CD8-positive, alpha-beta memory T cell (primary cell): ENCODE results near the gene VAV2. TPM values are rescaled to one million over a fixed set of nuclear protein-coding genes. Genes with fewer than 3 reads are reported as not detected.

Experiments
- CTCF ChIA-PET: fragments of 350-600 bp; sonication (Branson Sonifier 250); formaldehyde crosslinking; loops from one replicate; lab custom pipeline; 2021; ENCODE audit warnings: antibody characterized with exemption; lab: Charles Lee
- POLR2A ChIA-PET: fragments of 350-600 bp; sonication (Branson Sonifier 250); formaldehyde crosslinking; loops from one replicate; lab custom pipeline; 2021; ENCODE audit warnings: antibody characterized with exemption; lab: Charles Lee
- DNase-seq, 5 donors: peaks; one replicate each; pipeline versions ENCODE4 v3.0.0 to v3.0.0-alpha.2; 2020 to 2022; ENCODE audit warnings: mixed read lengths in 1 of 5
- H3K27ac ChIP-seq: one replicate; pipeline ENCODE4 v1.7.0; 2013; ENCODE audit warnings: low read depth, mild to moderate bottlenecking, low read length, moderate library complexity
- H3K27me3 ChIP-seq: 2 replicates; pipeline ENCODE4 v1.7.0; 2013; ENCODE audit warnings: low read length, mild to moderate bottlenecking; ENCODE audit not compliant: insufficient read depth, poor library complexity, severe bottlenecking
- H3K36me3 ChIP-seq: 2 replicates; pipeline ENCODE4 v1.7.0; 2013; ENCODE audit warnings: mild to moderate bottlenecking, low read length, moderate library complexity; ENCODE audit not compliant: insufficient read depth
- H3K4me1 ChIP-seq: 2 replicates; pipeline ENCODE4 v1.7.0; 2013; ENCODE audit warnings: mild to moderate bottlenecking, low read length, moderate library complexity; ENCODE audit not compliant: insufficient read depth
- H3K4me3 ChIP-seq: 2 replicates; pipeline ENCODE4 v1.7.0; 2013; ENCODE audit warnings: mild to moderate bottlenecking, low read length
- H3K9me3 ChIP-seq: 2 replicates; pipeline ENCODE4 v1.7.0; 2013; ENCODE audit warnings: mild to moderate bottlenecking, low read length
- H3K27ac Mint-ChIP-seq, 8 donors: one replicate each; pipeline ENCODE4 v1.8.0; 2020 to 2021; ENCODE audit warnings: mixed read lengths in 8 of 8, mild to moderate bottlenecking in 6 of 8, inconsistent platforms in 3 of 8, moderate library complexity in 3 of 8
- H3K27me3 Mint-ChIP-seq, 2 donors: one replicate each; pipeline ENCODE4 v1.8.0; 2020 to 2021; ENCODE audit warnings: mixed read lengths in 2 of 2, mild to moderate bottlenecking in 1 of 2, moderate library complexity in 1 of 2
- H3K36me3 Mint-ChIP-seq, 3 donors: one replicate each; pipeline ENCODE4 v1.8.0; 2020 to 2021; ENCODE audit warnings: mixed read lengths in 3 of 3, inconsistent platforms in 1 of 3, mild to moderate bottlenecking in 1 of 3
- H3K4me1 Mint-ChIP-seq, 3 donors: one replicate each; pipeline ENCODE4 v1.8.0; 2020 to 2021; ENCODE audit warnings: mixed read lengths in 3 of 3, inconsistent platforms in 1 of 3, mild to moderate bottlenecking in 1 of 3
- H3K4me3 Mint-ChIP-seq, 7 donors: one replicate each; pipeline ENCODE4 v1.8.0; 2020 to 2021; ENCODE audit warnings: mixed read lengths in 7 of 7, mild to moderate bottlenecking in 6 of 7, moderate library complexity in 4 of 7, inconsistent platforms in 2 of 7
- H3K9me3 Mint-ChIP-seq, 5 donors: one replicate each; pipeline ENCODE4 v1.8.0; 2020 to 2022; ENCODE audit warnings: mixed read lengths in 5 of 5, mild to moderate bottlenecking in 3 of 5, moderate library complexity in 2 of 5, inconsistent platforms in 1 of 5
- polyA plus RNA-seq: library from polyadenylated mRNA; unstranded; fragments of 300-500 nt; fragmentation: Illumina TruSeq; gene quantifications from one replicate; pipeline ENCODE4 v1.2.3, GENCODE V29; 2021
- total RNA-seq, 2 experiments: library from RNA; stranded (reverse); gene quantifications; one replicate each; pipeline ENCODE4 v1.2.3, GENCODE V29; 2021

VAV2 gene
- total and polyA plus RNA-seq, 3 experiments from 2014 or later: 1.1 to 7.6 (median 6.0) TPM

DNA sequence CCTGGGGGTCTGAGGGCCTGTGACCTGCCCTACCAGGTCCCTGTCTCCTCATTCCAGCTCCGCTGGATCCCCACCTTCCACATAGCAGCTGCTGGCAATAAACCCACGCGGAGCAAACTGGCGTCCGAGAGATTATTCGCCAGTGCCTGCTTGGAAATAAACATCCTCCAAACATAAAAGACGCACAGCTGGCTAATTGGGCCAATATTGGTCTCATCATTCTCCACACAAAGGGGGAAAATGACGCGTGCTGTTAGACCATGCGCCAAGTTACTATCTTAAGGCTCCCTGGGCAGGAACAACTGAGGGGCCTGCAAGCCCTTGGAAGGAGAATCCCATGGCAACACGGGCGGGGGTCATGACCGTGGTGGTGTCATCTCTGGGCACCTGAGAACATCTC, 180.7 kb downstream of the VAV2 start:
- POLR2A ChIA-PET: no interaction called here
- no peak for DNase-seq
- no peaks in the 10 kb centered on the region for H3K9me3 Mint-ChIP-seq

DNA sequence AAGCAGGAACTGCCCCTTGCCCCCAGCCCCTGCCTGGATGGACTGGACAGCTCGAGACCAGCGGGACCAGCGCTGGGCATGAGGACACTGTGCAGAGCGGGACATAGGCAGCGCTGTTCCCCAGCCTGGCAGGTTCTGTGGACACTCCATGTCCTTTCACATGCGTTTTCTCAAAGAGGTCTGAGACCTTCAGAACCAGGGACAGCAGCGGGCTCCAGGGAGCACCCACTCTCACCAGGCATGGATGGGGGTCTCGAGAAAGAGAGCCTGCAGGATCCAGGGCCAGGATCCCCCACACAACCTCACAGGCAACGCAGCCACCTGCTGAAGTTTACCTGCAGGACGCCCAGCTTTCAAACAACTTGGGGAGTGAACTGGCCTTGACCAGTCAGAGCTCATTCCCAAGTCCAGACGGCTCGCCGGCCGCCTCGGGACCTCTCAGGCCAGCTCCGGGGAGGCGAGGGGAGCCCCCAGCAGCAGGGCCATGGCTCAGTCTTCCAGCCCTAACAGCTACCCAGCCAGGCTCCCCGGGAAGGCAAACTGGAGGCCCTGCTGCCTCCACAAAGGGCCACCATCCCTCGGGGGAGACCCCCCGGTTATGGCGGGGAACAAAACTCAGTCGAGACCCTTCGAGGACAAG, 181.4 kb downstream of the VAV2 start:
- no peak for DNase-seq
- Mint-ChIP-seq H3K27me3 (no peaks in the 10 kb centered on the region), H3K4me1 (no peaks in the 10 kb centered on the region), H3K4me3 (no peak overlapping the region), H3K9me3 (no peaks in the 10 kb centered on the region), H3K36me3 (no peaks in the 10 kb centered on the region), H3K27ac (no peak overlapping the region)
- Histone ChIP-seq H3K27ac (no peak overlapping the region), H3K9me3 (no peaks in the 10 kb centered on the region), H3K27me3 (no peaks in the 10 kb centered on the region), H3K4me3 (no peak overlapping the region), H3K36me3 (no peaks in the 10 kb centered on the region), H3K4me1 (no peaks in the 10 kb centered on the region)
- ChIA-PET CTCF (no interaction called here), POLR2A (no interaction called here)

More for the DNA sequence above, 180.7 kb downstream of the VAV2 start:
- Mint-ChIP-seq H3K27me3 (no peaks in the 10 kb centered on the region), H3K4me1 (no peaks in the 10 kb centered on the region), H3K4me3 (no peak overlapping the region), H3K27ac (no peak overlapping the region), H3K36me3 (no peaks in the 10 kb centered on the region)
- Histone ChIP-seq H3K27me3 (no peaks in the 10 kb centered on the region), H3K4me1 (no peaks in the 10 kb centered on the region), H3K27ac (no peak overlapping the region), H3K36me3 (no peaks in the 10 kb centered on the region), H3K4me3 (no peak overlapping the region), H3K9me3 (no peaks in the 10 kb centered on the region)
- CTCF ChIA-PET: no interaction called here

DNA sequence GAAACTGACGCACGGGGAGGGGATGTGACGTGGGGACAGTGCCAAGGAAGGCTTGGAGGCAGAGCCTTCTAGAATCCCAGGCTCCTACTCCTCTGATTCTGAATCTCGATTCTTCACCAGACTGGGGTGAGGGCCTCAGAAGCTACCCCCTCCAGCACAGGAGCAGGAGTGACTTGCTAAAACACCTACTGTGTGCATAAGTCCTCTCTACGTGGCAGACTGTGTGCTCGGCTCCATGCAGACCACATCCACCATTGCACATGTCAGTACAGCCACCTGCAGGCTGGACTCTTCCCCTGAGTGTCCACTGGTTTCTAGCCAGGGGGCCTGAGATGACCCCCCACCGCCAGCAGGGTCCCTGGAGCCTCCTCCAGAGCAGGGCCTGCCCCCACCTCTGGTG, 182.8 kb downstream of the VAV2 start:
- no peak overlapping the region for H3K27ac Mint-ChIP-seq
- Histone ChIP-seq H3K27ac (no peak overlapping the region), H3K27me3 (no peaks in the 10 kb centered on the region), H3K4me3 (no peak overlapping the region), H3K4me1 (no peaks in the 10 kb centered on the region), H3K36me3 (no peaks in the 10 kb centered on the region), H3K9me3 (no peaks in the 10 kb centered on the region)
- CTCF ChIA-PET: no interaction called here
- H3K9me3 Mint-ChIP-seq: no peaks in the 10 kb centered on the region
- DNase-seq: no peak
- POLR2A ChIA-PET: no interaction called here
- no peaks in the 10 kb centered on the region for H3K4me1 Mint-ChIP-seq
- no peaks in the 10 kb centered on the region for H3K27me3 Mint-ChIP-seq
- no peak overlapping the region for H3K4me3 Mint-ChIP-seq
- no peaks in the 10 kb centered on the region for H3K36me3 Mint-ChIP-seq

- Histone ChIP-seq H3K4me3 (no peak overlapping the region), H3K9me3 (no peaks in the 10 kb centered on the region), H3K27me3 (no peaks in the 10 kb centered on the region), H3K36me3 (no peaks in the 10 kb centered on the region), H3K4me1 (no peaks in the 10 kb centered on the region), H3K27ac (no peak overlapping the region)
- Mint-ChIP-seq H3K27ac (no peak overlapping the region), H3K9me3 (no peaks in the 10 kb centered on the region), H3K27me3 (no peaks in the 10 kb centered on the region), H3K4me3 (no peak overlapping the region), H3K36me3 (no peaks in the 10 kb centered on the region), H3K4me1 (no peaks in the 10 kb centered on the region)
- ChIA-PET POLR2A (no interaction called here), CTCF (no interaction called here)
- DNase-seq: no peak
Observed at GRCh38 chr9:133807818-133808217, 184.3 kb downstream of the VAV2 start.

GRCh38 chr9:133807037-133807436, 185.1 kb downstream of the VAV2 start:
- Mint-ChIP-seq H3K9me3 (no peaks in the 10 kb centered on the region), H3K4me3 (no peak overlapping the region), H3K36me3 (no peaks in the 10 kb centered on the region), H3K27me3 (no peaks in the 10 kb centered on the region), H3K4me1 (no peaks in the 10 kb centered on the region), H3K27ac (no peak overlapping the region)
- no peak for DNase-seq
- ChIA-PET CTCF (no interaction called here), POLR2A (no interaction called here)
- Histone ChIP-seq H3K27ac (no peak overlapping the region), H3K4me1 (no peaks in the 10 kb centered on the region), H3K36me3 (no peaks in the 10 kb centered on the region), H3K4me3 (no peak overlapping the region), H3K27me3 (no peaks in the 10 kb centered on the region), H3K9me3 (no peaks in the 10 kb centered on the region)

GRCh38 chr9:133806623-133807010, 185.5 kb downstream of the VAV2 start:
- no peaks in the 10 kb centered on the region for H3K9me3 ChIP-seq
- H3K4me1 ChIP-seq: no peaks in the 10 kb centered on the region
- Mint-ChIP-seq H3K36me3 (no peaks in the 10 kb centered on the region), H3K4me1 (no peaks in the 10 kb centered on the region), H3K4me3 (no peak overlapping the region), H3K9me3 (no peaks in the 10 kb centered on the region), H3K27ac (no peak overlapping the region), H3K27me3 (no peaks in the 10 kb centered on the region)
- CTCF ChIA-PET: no interaction called here
- H3K4me3 ChIP-seq: no peak overlapping the region
- POLR2A ChIA-PET: no interaction called here
- no peaks in the 10 kb centered on the region for H3K27me3 ChIP-seq
- no peaks in the 10 kb centered on the region for H3K36me3 ChIP-seq
- no peak overlapping the region for H3K27ac ChIP-seq
- DNase-seq: no peak

- H3K36me3 ChIP-seq: no peaks in the 10 kb centered on the region
- Mint-ChIP-seq H3K27ac (no peak overlapping the region), H3K4me3 (no peak overlapping the region), H3K4me1 (no peaks in the 10 kb centered on the region), H3K27me3 (no peaks in the 10 kb centered on the region), H3K36me3 (no peaks in the 10 kb centered on the region), H3K9me3 (no peaks in the 10 kb centered on the region)
- no peaks in the 10 kb centered on the region for H3K9me3 ChIP-seq
- no peak for DNase-seq
- no peaks in the 10 kb centered on the region for H3K4me1 ChIP-seq
- POLR2A ChIA-PET: no interaction called here
- H3K27ac ChIP-seq: no peak overlapping the region
- H3K4me3 ChIP-seq: no peak overlapping the region
- no peaks in the 10 kb centered on the region for H3K27me3 ChIP-seq
- CTCF ChIA-PET: no interaction called here
Observed at GRCh38 chr9:133805876-133806622, 186.1 kb downstream of the VAV2 start.

GRCh38 chr9:133804199-133804598, 187.9 kb downstream of the VAV2 start:
- H3K27ac Mint-ChIP-seq: no peak overlapping the region
- no peaks in the 10 kb centered on the region for H3K4me1 ChIP-seq
- no peaks in the 10 kb centered on the region for H3K36me3 ChIP-seq
- no peaks in the 10 kb centered on the region for H3K27me3 ChIP-seq
- no peaks in the 10 kb centered on the region for H3K9me3 Mint-ChIP-seq
- ChIA-PET POLR2A (no interaction called here), CTCF (interaction anchor here (1.3 to 1.6 kb wide), 2 partner anchors 190 to 191 kb away, joined by 3 to 5 read pairs; no protein-coding TSS in a partner anchor)
- no peaks in the 10 kb centered on the region for H3K9me3 ChIP-seq
- H3K4me1 Mint-ChIP-seq: no peaks in the 10 kb centered on the region
- no peak overlapping the region for H3K27ac ChIP-seq
- no peak overlapping the region for H3K4me3 Mint-ChIP-seq
- no peak for DNase-seq
- no peaks in the 10 kb centered on the region for H3K27me3 Mint-ChIP-seq
- no peak overlapping the region for H3K4me3 ChIP-seq
- H3K36me3 Mint-ChIP-seq: no peaks in the 10 kb centered on the region
